Memory B cell (primary cell): ENCODE results near the gene CRAMP1.

Experiments
- ATAC-seq: fragments of 150-1000 bp; cut with Tn5 transposase; 2 replicates; pipeline ENCODE4 v1.10.0; 2021; ENCODE audit warnings: low read depth, mild to moderate bottlenecking, moderate library complexity
- DNase-seq, 2 donors: peaks; one replicate each; pipeline ENCODE4 v3.0.0; 2022; ENCODE audit warnings: low spot score in 2 of 2
- H3K27ac Mint-ChIP-seq: one replicate; pipeline ENCODE4 v1.8.0; 2022; ENCODE audit warnings: mild to moderate bottlenecking, moderate library complexity, mixed read lengths
- H3K27me3 Mint-ChIP-seq: one replicate; pipeline ENCODE4 v1.8.0; 2022; ENCODE audit warnings: mixed read lengths
- H3K36me3 Mint-ChIP-seq: one replicate; pipeline ENCODE4 v1.8.0; 2022; ENCODE audit warnings: mild to moderate bottlenecking, mixed read lengths
- H3K4me1 Mint-ChIP-seq: one replicate; pipeline ENCODE4 v1.8.0; 2022; ENCODE audit warnings: mixed read lengths
- H3K4me3 Mint-ChIP-seq: one replicate; pipeline ENCODE4 v1.8.0; 2022; ENCODE audit warnings: mild to moderate bottlenecking, moderate library complexity, mixed read lengths
- H3K9me3 Mint-ChIP-seq: one replicate; pipeline ENCODE4 v1.8.0; 2022; ENCODE audit warnings: mixed read lengths

Gene CRAMP1

GRCh38 chr16:1631931-1632637, 19.9 kb downstream of the CRAMP1 start:
- H3K9me3 Mint-ChIP-seq = no peaks in the 10 kb centered on the region
- H3K27ac Mint-ChIP-seq = no peak overlapping the region
- H3K4me3 Mint-ChIP-seq = no peak overlapping the region
- peaks cover 3% of the 10 kb centered on the region for H3K4me1 Mint-ChIP-seq
- DNase-seq (no peak), ATAC-seq (no peak)
- H3K36me3 Mint-ChIP-seq = peaks cover 33% of the 10 kb centered on the region
- H3K27me3 Mint-ChIP-seq = no peaks in the 10 kb centered on the region

DNA sequence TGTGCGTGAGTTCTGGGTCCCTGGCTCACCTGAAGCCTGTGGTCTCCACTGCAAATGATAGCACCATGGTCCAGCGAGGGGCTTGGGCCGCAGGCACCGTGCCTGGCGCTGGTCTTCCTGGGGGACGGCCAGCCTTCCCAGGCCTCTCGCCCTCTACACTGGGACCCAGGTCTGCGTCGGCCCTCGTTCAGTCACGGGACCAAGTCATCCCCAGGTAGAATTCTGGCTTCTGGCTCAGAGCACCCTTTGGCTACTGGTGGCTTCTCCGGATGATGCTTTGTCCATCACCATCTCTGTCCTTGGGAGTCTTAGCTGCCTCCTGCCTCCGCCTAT, 20.4 kb downstream of the CRAMP1 start:
- Mint-ChIP-seq H3K4me3 (no peak overlapping the region), H3K27ac (no peak overlapping the region), H3K27me3 (no peaks in the 10 kb centered on the region), H3K9me3 (no peaks in the 10 kb centered on the region), H3K4me1 (peaks cover 3% of the 10 kb centered on the region), H3K36me3 (peaks cover 31% of the 10 kb centered on the region)
- no peak for ATAC-seq
- DNase-seq = no peak

DNA sequence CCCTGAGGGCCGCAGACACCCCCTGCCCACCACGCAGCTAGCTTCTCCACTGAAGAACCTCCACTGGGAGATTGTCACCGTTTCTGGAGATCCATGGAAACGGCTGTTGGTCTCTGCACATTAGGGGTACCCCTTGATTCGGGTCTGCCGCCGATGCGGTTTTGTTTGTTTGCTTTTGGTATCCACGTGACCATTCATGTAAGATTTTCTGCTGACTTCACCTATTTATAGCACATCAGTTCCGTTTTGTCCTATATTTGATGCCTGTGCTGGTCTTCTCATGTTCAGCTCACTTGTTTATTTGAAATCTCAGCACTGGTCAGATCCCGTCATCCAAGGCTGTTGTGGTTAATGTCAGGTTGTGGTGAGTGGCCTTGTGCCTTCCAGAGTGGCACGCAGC, 21.1 kb downstream of the CRAMP1 start:
- H3K4me3 Mint-ChIP-seq = no peak overlapping the region
- peaks cover 5% of the 10 kb centered on the region for H3K4me1 Mint-ChIP-seq
- H3K36me3 Mint-ChIP-seq = peaks cover 35% of the 10 kb centered on the region

DNA sequence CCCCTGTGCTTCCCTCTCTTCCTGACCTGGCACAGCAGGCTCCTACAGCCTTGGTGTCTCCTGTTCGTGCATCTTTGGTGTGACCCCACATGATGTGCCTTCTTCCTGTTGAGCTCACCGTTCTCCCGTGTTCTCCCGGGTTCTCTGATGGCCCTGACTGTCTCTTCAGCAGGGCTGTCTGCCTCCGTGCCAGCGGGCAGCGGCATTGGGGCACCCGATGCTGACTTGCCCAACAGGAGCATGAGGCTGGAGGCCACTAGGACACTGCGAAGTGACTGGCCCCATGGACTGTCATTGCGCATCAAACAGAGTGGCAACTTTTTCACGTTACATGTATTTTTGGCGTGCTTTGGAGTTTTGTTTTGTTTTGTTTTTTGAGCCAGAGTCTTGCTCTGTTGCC, 22.4 kb downstream of the CRAMP1 start:
- no peaks in the 10 kb centered on the region for H3K27me3 Mint-ChIP-seq
- no peak overlapping the region for H3K27ac Mint-ChIP-seq
- peaks cover 5% of the 10 kb centered on the region for H3K4me1 Mint-ChIP-seq
- H3K36me3 Mint-ChIP-seq = peaks cover 36% of the 10 kb centered on the region
- no peak for ATAC-seq
- no peak for DNase-seq
- no peaks in the 10 kb centered on the region for H3K9me3 Mint-ChIP-seq
- no peak overlapping the region for H3K4me3 Mint-ChIP-seq

More for the DNA sequence above, 21.1 kb downstream of the CRAMP1 start:
- ATAC-seq (no peak), DNase-seq (no peak)
- no peaks in the 10 kb centered on the region for H3K27me3 Mint-ChIP-seq
- no peaks in the 10 kb centered on the region for H3K9me3 Mint-ChIP-seq
- no peak overlapping the region for H3K27ac Mint-ChIP-seq

DNA sequence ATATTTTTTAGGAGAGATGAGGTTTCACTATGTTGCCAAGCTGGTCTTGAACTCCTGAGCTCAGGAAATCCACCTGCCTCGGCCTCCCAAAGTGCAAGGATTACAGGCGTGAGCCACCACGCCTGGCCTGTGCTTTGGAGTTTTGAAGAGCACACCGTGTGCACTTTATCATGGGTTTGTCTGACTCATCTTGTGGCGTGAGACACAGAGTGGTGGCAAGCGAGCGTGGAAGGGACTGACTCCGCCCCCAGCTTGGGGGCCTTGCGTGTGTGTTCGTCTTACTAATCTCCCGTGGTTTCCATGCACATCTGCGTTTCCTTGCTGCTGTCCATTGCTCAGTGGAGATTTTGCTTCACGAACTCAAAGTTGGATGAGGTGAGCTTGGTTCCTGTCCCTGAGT, 22.9 kb downstream of the CRAMP1 start:
- Mint-ChIP-seq H3K9me3 (no peaks in the 10 kb centered on the region), H3K27me3 (no peaks in the 10 kb centered on the region), H3K27ac (no peak overlapping the region), H3K4me3 (no peak overlapping the region), H3K36me3 (peaks cover 36% of the 10 kb centered on the region), H3K4me1 (peaks cover 5% of the 10 kb centered on the region)
- ATAC-seq (no peak), DNase-seq (no peak)

DNA sequence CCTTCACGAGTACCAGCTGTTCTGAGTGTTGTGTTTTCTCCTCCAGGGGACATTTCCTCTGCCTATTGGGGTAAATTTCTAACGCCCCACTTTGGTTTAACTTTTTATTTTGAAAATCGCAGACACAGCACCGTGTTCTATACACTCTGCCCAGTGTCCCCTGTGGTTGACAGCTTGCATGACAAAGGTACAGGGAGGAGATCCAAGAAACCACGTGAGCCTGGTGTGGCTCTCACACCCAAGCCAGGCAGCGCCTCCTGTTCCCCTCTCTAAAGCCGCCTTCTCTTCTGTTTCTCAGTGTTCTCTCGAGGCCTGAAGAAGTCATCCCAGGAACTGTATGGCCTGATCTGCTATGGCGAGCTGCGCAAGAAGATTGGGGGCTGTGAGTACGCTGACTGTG, 25.4 kb downstream of the CRAMP1 start:
- peaks cover 38% of the 10 kb centered on the region for H3K36me3 Mint-ChIP-seq
- no peak overlapping the region for H3K27ac Mint-ChIP-seq
- H3K27me3 Mint-ChIP-seq = no peaks in the 10 kb centered on the region
- no peaks in the 10 kb centered on the region for H3K9me3 Mint-ChIP-seq
- peaks cover 2% of the 10 kb centered on the region for H3K4me1 Mint-ChIP-seq
- ATAC-seq = no peak
- H3K4me3 Mint-ChIP-seq = no peak overlapping the region
- DNase-seq = no peak

DNA sequence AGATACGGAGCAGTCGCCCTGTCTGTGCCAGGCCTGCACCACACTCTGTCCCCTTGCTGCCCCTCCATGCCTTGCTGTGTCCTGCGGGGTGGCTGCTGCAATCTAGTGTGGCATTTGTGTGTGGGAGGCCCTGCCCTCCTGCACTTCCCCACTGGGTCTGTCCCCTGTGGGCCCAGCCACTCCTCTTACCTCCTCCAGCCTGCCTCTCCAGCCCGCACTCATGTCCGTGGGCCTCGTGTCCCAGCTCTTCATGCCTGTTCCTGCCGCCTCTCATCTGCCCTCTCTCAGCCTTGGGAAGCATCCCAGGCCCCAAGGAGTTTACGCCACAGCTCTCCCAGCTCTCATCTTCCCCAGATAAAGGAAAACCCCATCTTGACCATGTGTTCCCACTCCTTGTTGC, 26.6 kb downstream of the CRAMP1 start:
- DNase-seq (no peak), ATAC-seq (no peak)
- Mint-ChIP-seq H3K27ac (no peak overlapping the region), H3K27me3 (no peaks in the 10 kb centered on the region), H3K36me3 (peaks cover 38% of the 10 kb centered on the region), H3K4me1 (peaks cover 2% of the 10 kb centered on the region), H3K4me3 (no peak overlapping the region), H3K9me3 (no peaks in the 10 kb centered on the region)

GRCh38 chr16:1639282-1639681, 27.1 kb downstream of the CRAMP1 start:
- no peaks in the 10 kb centered on the region for H3K9me3 Mint-ChIP-seq
- DNase-seq (no peak), ATAC-seq (no peak)
- H3K4me3 Mint-ChIP-seq = no peak overlapping the region
- H3K27ac Mint-ChIP-seq = no peak overlapping the region
- H3K4me1 Mint-ChIP-seq = peaks cover 3% of the 10 kb centered on the region
- H3K27me3 Mint-ChIP-seq = no peaks in the 10 kb centered on the region
- peaks cover 35% of the 10 kb centered on the region for H3K36me3 Mint-ChIP-seq

DNA sequence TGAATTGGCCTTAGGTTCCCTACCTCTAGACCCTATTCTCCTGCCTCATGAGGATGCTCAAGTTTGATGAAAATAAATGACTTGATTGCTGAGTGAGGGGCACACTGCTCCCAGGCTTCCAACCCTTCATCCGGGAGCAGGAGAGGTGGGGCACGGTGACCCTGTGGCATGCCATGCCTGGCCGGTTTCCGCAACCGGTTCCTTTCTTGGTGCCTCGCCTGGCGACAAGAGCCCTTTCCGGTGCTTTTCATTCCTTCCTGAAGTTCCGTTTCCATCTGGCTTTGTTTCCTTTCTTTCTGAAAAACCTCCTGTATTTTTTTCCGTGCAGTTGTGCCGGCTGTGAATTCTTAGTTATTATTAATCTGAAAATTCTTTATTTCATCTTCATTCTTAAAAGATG, 27.7 kb downstream of the CRAMP1 start:
- Mint-ChIP-seq H3K4me3 (no peak overlapping the region), H3K36me3 (peaks cover 33% of the 10 kb centered on the region)

GRCh38 chr16:1640261-1640941, 28.2 kb downstream of the CRAMP1 start:
- H3K9me3 Mint-ChIP-seq = no peaks in the 10 kb centered on the region
- ATAC-seq (no peak), DNase-seq (no peak)
- peaks cover 7% of the 10 kb centered on the region for H3K4me1 Mint-ChIP-seq
- no peaks in the 10 kb centered on the region for H3K27me3 Mint-ChIP-seq
- peaks cover 33% of the 10 kb centered on the region for H3K36me3 Mint-ChIP-seq
- no peak overlapping the region for H3K4me3 Mint-ChIP-seq
- no peak overlapping the region for H3K27ac Mint-ChIP-seq

More for the DNA sequence above, 27.7 kb downstream of the CRAMP1 start:
- Mint-ChIP-seq H3K4me1 (peaks cover 7% of the 10 kb centered on the region), H3K9me3 (no peaks in the 10 kb centered on the region), H3K27ac (no peak overlapping the region), H3K27me3 (no peaks in the 10 kb centered on the region)
- DNase-seq = no peak
- no peak for ATAC-seq

DNA sequence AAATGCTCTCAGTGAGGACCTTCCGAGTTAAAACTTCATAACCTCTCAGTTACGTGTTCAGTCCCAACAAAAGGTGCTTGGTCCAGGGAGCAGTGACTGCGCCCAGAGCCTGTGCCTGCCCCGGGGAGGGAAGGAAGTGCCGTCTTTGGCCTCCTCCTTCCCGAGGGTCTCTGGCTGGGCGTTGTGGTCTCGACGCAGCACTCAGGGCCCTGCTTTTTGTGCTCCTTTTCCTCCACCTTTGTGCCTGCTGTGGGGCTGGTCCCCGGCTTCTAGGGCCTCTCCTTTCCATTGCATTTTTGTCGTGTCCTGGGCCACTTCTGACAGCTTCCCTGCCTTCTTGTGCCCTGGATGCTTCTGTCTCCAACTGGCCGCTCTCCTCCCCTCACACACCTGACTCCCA, 29.1 kb downstream of the CRAMP1 start:
- Mint-ChIP-seq H3K4me1 (peaks cover 9% of the 10 kb centered on the region), H3K27ac (no peak overlapping the region), H3K27me3 (no peaks in the 10 kb centered on the region), H3K9me3 (no peaks in the 10 kb centered on the region), H3K36me3 (peaks cover 40% of the 10 kb centered on the region), H3K4me3 (no peak overlapping the region)
- ATAC-seq (no peak), DNase-seq (no peak)

DNA sequence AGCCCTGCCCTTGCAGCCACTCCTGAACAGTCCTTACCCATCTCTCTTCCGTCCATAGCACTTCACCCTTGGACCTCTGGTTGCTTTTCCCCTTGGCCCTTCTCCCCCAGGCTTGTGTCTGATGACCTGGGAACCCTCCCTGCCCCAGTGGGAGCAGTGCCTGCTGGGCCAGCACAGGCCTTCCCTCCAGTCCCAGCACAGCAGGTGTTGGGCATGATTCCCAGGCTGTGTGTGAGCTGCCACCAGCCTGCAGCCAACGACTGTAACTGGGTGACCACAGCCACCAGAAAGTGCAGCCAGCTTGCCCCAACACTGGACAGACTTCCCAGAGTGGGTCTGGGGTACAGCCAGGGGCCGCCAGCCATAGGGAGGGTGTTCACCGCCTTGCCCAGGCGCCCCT, 30.0 kb downstream of the CRAMP1 start:
- ATAC-seq = no peak
- no peaks in the 10 kb centered on the region for H3K27me3 Mint-ChIP-seq
- H3K9me3 Mint-ChIP-seq = no peaks in the 10 kb centered on the region
- DNase-seq = no peak
- H3K4me1 Mint-ChIP-seq = peaks cover 9% of the 10 kb centered on the region
- H3K4me3 Mint-ChIP-seq = no peak overlapping the region
- H3K36me3 Mint-ChIP-seq = peaks cover 40% of the 10 kb centered on the region
- no peak overlapping the region for H3K27ac Mint-ChIP-seq

DNA sequence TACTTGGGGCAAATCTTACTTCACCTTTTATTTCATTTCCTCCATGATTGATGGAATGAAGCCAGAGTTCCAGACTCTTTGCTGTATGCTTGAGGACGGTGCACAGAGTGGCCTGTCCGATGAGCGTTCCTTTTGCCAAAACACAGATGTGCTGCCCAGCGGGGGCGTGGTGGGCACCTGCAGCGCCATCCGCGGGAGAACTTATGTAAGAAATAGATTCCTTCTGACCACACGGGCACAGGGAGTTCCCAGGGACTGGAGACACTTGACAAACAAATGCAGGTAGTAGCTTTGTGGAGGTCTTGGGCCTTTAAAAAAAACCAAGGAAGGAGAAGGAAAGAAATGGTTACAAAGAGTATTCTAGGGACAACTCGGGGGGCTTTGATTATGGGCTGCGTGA, 30.6 kb downstream of the CRAMP1 start:
- Mint-ChIP-seq H3K27ac (no peak overlapping the region), H3K4me1 (peaks cover 10% of the 10 kb centered on the region), H3K36me3 (peaks cover 41% of the 10 kb centered on the region), H3K9me3 (no peaks in the 10 kb centered on the region), H3K4me3 (no peak overlapping the region), H3K27me3 (no peaks in the 10 kb centered on the region)
- DNase-seq = no peak
- no peak for ATAC-seq

GRCh38 chr16:1643521-1643920, 31.4 kb downstream of the CRAMP1 start:
- no peak overlapping the region for H3K27ac Mint-ChIP-seq
- H3K4me3 Mint-ChIP-seq = no peak overlapping the region
- peaks cover 41% of the 10 kb centered on the region for H3K36me3 Mint-ChIP-seq
- no peaks in the 10 kb centered on the region for H3K27me3 Mint-ChIP-seq
- ATAC-seq = no peak
- DNase-seq = no peak
- no peaks in the 10 kb centered on the region for H3K9me3 Mint-ChIP-seq
- peaks cover 13% of the 10 kb centered on the region for H3K4me1 Mint-ChIP-seq
